22Rv1 (cell line): ENCODE data around the gene GUCA2B.

Source experiments
- ZFX ChIP-seq: fragments of 450-650 bp; IDR thresholded peaks from 2 replicates; pipeline ENCODE4 v1.6.1; 2017; ENCODE audit warnings: antibody characterized with exemption, borderline replicate concordance
- TF ChIP-seq, protein P1 (sequence below): fragments of 450-650 bp; IDR thresholded peaks from 2 replicates; pipeline ENCODE4 v1.5.1; 2017; ENCODE audit warnings: mild to moderate bottlenecking

DNA sequence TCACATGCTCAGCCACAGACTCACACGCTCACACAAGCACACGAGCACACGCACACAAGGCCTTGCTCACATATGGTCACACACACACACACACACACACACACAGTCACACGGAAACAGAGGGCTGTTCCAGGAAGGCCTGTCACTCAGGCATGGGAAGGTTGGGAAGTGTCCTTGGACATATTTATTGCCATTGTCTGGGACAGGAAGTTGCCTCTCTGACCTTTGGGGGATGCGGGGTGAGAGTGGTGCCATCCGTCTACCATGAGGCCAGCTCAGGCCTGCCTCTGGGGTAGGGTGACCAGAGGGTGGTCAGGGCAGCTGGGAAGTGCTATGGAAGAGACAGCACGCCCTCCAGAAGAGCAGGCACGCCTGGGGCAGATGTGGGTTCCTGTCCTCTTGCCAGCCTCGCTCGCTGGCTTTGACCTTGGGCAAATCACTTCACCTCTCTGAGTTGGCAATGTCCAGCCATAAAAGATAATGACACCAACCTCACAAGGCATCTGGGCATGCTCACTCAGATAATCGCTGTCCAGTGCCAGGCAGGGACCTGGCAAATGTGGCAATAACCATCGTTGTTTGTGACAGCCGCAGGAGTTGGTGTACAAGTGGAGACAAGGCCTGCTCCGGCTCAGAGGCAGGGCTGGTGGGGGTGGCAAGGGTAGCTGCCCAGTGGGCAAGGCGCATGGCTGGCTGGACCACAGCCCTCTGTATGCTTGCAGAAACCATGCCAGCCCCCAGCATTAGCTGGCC lies 19.3 kb downstream of the GUCA2B start:
- TF ChIP-seq, protein P1, sequence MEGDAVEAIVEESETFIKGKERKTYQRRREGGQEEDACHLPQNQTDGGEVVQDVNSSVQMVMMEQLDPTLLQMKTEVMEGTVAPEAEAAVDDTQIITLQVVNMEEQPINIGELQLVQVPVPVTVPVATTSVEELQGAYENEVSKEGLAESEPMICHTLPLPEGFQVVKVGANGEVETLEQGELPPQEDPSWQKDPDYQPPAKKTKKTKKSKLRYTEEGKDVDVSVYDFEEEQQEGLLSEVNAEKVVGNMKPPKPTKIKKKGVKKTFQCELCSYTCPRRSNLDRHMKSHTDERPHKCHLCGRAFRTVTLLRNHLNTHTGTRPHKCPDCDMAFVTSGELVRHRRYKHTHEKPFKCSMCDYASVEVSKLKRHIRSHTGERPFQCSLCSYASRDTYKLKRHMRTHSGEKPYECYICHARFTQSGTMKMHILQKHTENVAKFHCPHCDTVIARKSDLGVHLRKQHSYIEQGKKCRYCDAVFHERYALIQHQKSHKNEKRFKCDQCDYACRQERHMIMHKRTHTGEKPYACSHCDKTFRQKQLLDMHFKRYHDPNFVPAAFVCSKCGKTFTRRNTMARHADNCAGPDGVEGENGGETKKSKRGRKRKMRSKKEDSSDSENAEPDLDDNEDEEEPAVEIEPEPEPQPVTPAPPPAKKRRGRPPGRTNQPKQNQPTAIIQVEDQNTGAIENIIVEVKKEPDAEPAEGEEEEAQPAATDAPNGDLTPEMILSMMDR, result no peak
- TF ChIP-seq ZFX, result no peak
